HFFc6 (cell line): ENCODE results near the gene NOP53. TPM values are rescaled to one million over a fixed set of nuclear protein-coding genes. Genes with fewer than 3 reads are reported as not detected.
A peak's percentile ranks its signal among the peaks of the same experiment; 100 is the strongest.
"Not testable (repeated sequence)": the region's sequence is repeated elsewhere in the genome, so short reads cannot be mapped to it uniquely, and the experiment has no call there.

Source experiments
- DNase-seq: peaks from one replicate; pipeline ENCODE4 v3.0.0-alpha.2; 2018
- H3K27ac Mint-ChIP-seq: 2 replicates; pipeline ENCODE4 v1.8.0; 2020; ENCODE audit warnings: mild to moderate bottlenecking, mixed read lengths
- H3K27me3 Mint-ChIP-seq: 2 replicates; pipeline ENCODE4 v1.8.0; 2021; ENCODE audit warnings: mild to moderate bottlenecking, moderate library complexity, mixed read lengths; ENCODE audit not compliant: insufficient read depth
- H3K36me3 Mint-ChIP-seq: 2 replicates; pipeline ENCODE4 v1.8.0; 2021; ENCODE audit warnings: low read depth, mixed read lengths
- H3K4me1 Mint-ChIP-seq: 2 replicates; pipeline ENCODE4 v1.8.0; 2020; ENCODE audit warnings: low read depth, mixed read lengths
- H3K4me3 Mint-ChIP-seq: 2 replicates; pipeline ENCODE4 v1.8.0; 2020; ENCODE audit warnings: mild to moderate bottlenecking, moderate library complexity, mixed read lengths
- H3K9me3 Mint-ChIP-seq: 2 replicates; pipeline ENCODE4 v1.8.0; 2020; ENCODE audit warnings: mild to moderate bottlenecking, mixed read lengths
- CTCF ChIP-seq: fragments of 200-600 bp; sonication (generic); IDR thresholded peaks from 2 replicates; pipeline ENCODE4 v1.5.0; 2021; ENCODE audit warnings: antibody characterized with exemption, mild to moderate bottlenecking
- total RNA-seq, 6 experiments: library from RNA; stranded (reverse); fragmentation: NEBNext Ultra II Directional; extraction: Animal tissue kit (Norgen Biotek cat#: 25700); gene quantifications; 2 replicates in 1 of 6; 3 replicates in 5 of 6; pipeline ENCODE4 v1.2.3, GENCODE V29; 2021

Gene NOP53
- total RNA-seq, 6 experiments from 2014 or later, result 72.7 to 113 (median 106) TPM

- Mint-ChIP-seq H3K36me3 (peaks cover 28% of the 10 kb centered on the region), H3K4me3 (peak overlapping the region; percentile 93), H3K4me1 (peaks cover 49% of the 10 kb centered on the region), H3K27me3 (no peaks in the 10 kb centered on the region; the same call in none of the 2 replicates), H3K9me3 (no peaks in the 10 kb centered on the region), H3K27ac (peak overlapping the region; percentile 77)
- no peak for DNase-seq
- TF ChIP-seq CTCF, result no peak
These were observed 31.0 kb upstream of the NOP53 start for GRCh38 chr19:47714339-47714738.

- H3K4me3 Mint-ChIP-seq, result peak overlapping the region; percentile 93
- not testable (repeated sequence) for H3K27ac Mint-ChIP-seq, DNase-seq, H3K27me3 Mint-ChIP-seq, H3K9me3 Mint-ChIP-seq
- peaks cover 53% of the 10 kb centered on the region for H3K4me1 Mint-ChIP-seq
- H3K36me3 Mint-ChIP-seq, result peaks cover 29% of the 10 kb centered on the region
These were observed 30.5 kb upstream of the NOP53 start for GRCh38 chr19:47714855-47715254.

GRCh38 chr19:47716270-47716937 lies 28.9 kb upstream of the NOP53 start:
- H3K4me3 Mint-ChIP-seq, result peak overlapping the region; percentile 93

GRCh38 chr19:47718415-47719046 lies 26.8 kb upstream of the NOP53 start:
- H3K27ac Mint-ChIP-seq, result peak overlapping the region; percentile 82
- H3K4me3 Mint-ChIP-seq, result peak overlapping the region; percentile 86
- H3K9me3 Mint-ChIP-seq, H3K27me3 Mint-ChIP-seq, DNase-seq: not testable (repeated sequence)
- H3K4me1 Mint-ChIP-seq, result peaks cover 80% of the 10 kb centered on the region
- H3K36me3 Mint-ChIP-seq, result peaks cover 41% of the 10 kb centered on the region

More at GRCh38 chr19:47716270-47716937, 28.9 kb upstream of the NOP53 start:
- TF ChIP-seq CTCF, result no peak
- H3K27ac Mint-ChIP-seq, result peak overlapping the region; percentile 24; the same call in 1 of the 2 replicates
- peaks cover 67% of the 10 kb centered on the region for H3K4me1 Mint-ChIP-seq
- H3K27me3 Mint-ChIP-seq, result peaks cover 3% of the 10 kb centered on the region
- no peaks in the 10 kb centered on the region for H3K9me3 Mint-ChIP-seq
- H3K36me3 Mint-ChIP-seq, result peaks cover 41% of the 10 kb centered on the region
- no peak for DNase-seq

GRCh38 chr19:47719047-47719859 lies 26.1 kb upstream of the NOP53 start:
- H3K27ac Mint-ChIP-seq, result peak overlapping the region; percentile 82
- no peak for TF ChIP-seq CTCF
- H3K4me3 Mint-ChIP-seq, result peak overlapping the region; percentile 86
- DNase-seq, result peak; percentile 100
- no peaks in the 10 kb centered on the region for H3K9me3 Mint-ChIP-seq
- peaks cover 3% of the 10 kb centered on the region for H3K27me3 Mint-ChIP-seq
- H3K4me1 Mint-ChIP-seq, result peaks cover 88% of the 10 kb centered on the region
- peaks cover 40% of the 10 kb centered on the region for H3K36me3 Mint-ChIP-seq

- DNase-seq, result no peak
- Mint-ChIP-seq H3K4me3 (peak overlapping the region; percentile 86), H3K27ac (peak overlapping the region; percentile 82), H3K27me3 (peaks cover 3% of the 10 kb centered on the region), H3K4me1 (peaks cover 75% of the 10 kb centered on the region), H3K9me3 (no peaks in the 10 kb centered on the region), H3K36me3 (peaks cover 37% of the 10 kb centered on the region)
- no peak for TF ChIP-seq CTCF
These were observed 24.5 kb upstream of the NOP53 start for GRCh38 chr19:47720669-47721422.
